ENCODE results near the gene PIK3CD.

DNA sequence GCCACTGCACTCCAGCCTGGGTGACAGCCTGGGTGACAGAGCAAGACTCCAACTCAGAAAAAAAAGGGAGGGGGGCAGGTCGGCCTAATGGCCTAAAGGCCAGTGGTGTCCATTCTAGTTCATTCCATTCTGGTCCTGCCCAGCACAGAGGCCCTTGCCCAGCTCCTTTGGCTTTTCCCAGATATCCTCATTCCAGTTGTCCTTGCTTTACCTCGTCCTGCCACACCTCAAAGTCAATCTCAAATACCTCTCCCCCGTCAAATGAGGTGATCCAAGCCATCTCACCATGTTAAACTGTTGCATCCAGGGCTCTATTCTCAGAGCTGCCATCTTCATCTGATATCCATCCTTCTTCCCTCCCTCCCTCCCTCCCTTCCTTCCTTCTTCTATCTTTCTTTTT, 19.9 kb upstream of the PIK3CD start:
- TF ChIP-seq, protein P1, sequence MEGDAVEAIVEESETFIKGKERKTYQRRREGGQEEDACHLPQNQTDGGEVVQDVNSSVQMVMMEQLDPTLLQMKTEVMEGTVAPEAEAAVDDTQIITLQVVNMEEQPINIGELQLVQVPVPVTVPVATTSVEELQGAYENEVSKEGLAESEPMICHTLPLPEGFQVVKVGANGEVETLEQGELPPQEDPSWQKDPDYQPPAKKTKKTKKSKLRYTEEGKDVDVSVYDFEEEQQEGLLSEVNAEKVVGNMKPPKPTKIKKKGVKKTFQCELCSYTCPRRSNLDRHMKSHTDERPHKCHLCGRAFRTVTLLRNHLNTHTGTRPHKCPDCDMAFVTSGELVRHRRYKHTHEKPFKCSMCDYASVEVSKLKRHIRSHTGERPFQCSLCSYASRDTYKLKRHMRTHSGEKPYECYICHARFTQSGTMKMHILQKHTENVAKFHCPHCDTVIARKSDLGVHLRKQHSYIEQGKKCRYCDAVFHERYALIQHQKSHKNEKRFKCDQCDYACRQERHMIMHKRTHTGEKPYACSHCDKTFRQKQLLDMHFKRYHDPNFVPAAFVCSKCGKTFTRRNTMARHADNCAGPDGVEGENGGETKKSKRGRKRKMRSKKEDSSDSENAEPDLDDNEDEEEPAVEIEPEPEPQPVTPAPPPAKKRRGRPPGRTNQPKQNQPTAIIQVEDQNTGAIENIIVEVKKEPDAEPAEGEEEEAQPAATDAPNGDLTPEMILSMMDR (IDR thresholded peaks at IDR 0.05), result no peak
- TF ChIP-seq POLR2A (IDR thresholded peaks at IDR 0.05), result no peak
